Skeletal muscle tissue (tissue), 4 donors: ENCODE measurements around the gene ANKS1B. TPM values are rescaled to one million over a fixed set of nuclear protein-coding genes. Genes with fewer than 3 reads are reported as not detected.

ENCODE experiments used
- H3K27ac ChIP-seq: one replicate; pipeline ENCODE4 v1.7.0; 2013; ENCODE audit warnings: mild to moderate bottlenecking, low read depth, low read length, inconsistent platforms
- H3K27me3 ChIP-seq, 3 donors: one replicate each; pipeline ENCODE4 v1.7.0; 2013; ENCODE audit warnings: low read length in 3 of 3; ENCODE audit not compliant: control insufficient read depth in 3 of 3, insufficient read depth in 3 of 3
- H3K36me3 ChIP-seq, 3 donors: one replicate each; pipeline ENCODE4 v1.7.0; 2013; ENCODE audit warnings: low read length in 3 of 3; ENCODE audit not compliant: control insufficient read depth in 3 of 3, insufficient read depth in 3 of 3
- H3K4me1 ChIP-seq, 3 donors: one replicate each; pipeline ENCODE4 v1.7.0; 2013; ENCODE audit warnings: low read length in 3 of 3, mild to moderate bottlenecking in 3 of 3; ENCODE audit not compliant: control insufficient read depth in 3 of 3, insufficient read depth in 3 of 3
- H3K4me3 ChIP-seq, 3 donors: one replicate each; pipeline ENCODE4 v1.7.0; 2013; ENCODE audit warnings: low read length in 3 of 3
- H3K9ac ChIP-seq, 3 donors: one replicate each; pipeline ENCODE4 v1.7.0; 2013; ENCODE audit warnings: low read length in 3 of 3, mild to moderate bottlenecking in 3 of 3, moderate library complexity in 2 of 3, low read depth in 1 of 3
- H3K9me3 ChIP-seq, 3 donors: one replicate each; pipeline ENCODE4 v1.7.0; 2013; ENCODE audit warnings: low read length in 3 of 3; ENCODE audit not compliant: control insufficient read depth in 3 of 3
- total RNA-seq: library from RNA; depleted of rRNA; stranded (reverse); fragments of >200 nt; gene quantifications from one replicate; pipeline ENCODE4 v1.2.3, GENCODE V29; 2014
- donor health status: Osteomylitis.

Gene ANKS1B
- total RNA-seq, 1 donor from 2014 or later, result 10.4 TPM

DNA sequence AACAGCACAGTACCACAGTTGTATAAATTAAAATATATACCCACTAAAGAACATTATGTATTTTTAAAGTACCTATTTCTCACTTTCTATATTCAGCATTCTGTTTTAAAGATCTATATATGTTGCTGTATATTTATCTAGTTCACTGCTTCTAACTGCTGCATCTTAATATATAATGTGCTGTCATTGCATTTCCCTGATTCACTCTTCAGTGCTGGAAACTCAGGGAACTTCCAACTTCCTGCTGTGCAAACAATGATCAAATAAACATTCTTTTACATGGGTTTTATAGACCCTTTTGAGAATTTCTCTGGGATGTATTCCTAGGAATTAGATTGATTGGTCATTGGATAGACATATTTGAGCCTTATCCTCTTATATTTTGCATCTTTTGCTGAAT, 960.5 kb downstream of the ANKS1B start:
- Histone ChIP-seq H3K4me3 (no peak overlapping the region), H3K27me3 (no peaks in the 10 kb centered on the region), H3K9me3 (no peaks in the 10 kb centered on the region), H3K9ac (no peak overlapping the region), H3K4me1 (no peaks in the 10 kb centered on the region), H3K27ac (no peak overlapping the region), H3K36me3 (no peaks in the 10 kb centered on the region)

DNA sequence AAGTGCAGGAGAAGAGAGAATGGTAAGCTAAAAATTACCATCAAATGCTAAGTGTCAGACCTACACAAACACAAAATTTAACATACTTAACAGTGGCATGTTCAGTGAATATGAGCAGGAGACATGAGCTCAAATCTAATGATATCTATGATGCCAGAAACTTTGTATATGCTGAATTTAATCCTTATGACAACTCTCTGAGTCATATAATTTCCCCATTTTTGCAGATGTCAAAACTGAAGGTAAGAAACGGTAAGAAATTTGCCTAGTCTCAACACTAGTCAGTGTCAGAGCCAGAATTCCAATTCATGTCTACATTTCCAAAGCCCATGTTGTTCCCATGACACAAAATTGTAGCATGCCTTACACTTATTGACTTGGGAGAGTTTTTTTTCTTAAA, 963.9 kb downstream of the ANKS1B start:
- H3K4me3 ChIP-seq, result no peak overlapping the region
- H3K9ac ChIP-seq, result no peak overlapping the region
- H3K4me1 ChIP-seq, result no peaks in the 10 kb centered on the region
- H3K27me3 ChIP-seq, result no peaks in the 10 kb centered on the region
- no peaks in the 10 kb centered on the region for H3K36me3 ChIP-seq
- peaks cover 0 to 1% (median 0%) of the 10 kb centered on the region in 3 donors for H3K9me3 ChIP-seq
- H3K27ac ChIP-seq, result no peak overlapping the region

DNA sequence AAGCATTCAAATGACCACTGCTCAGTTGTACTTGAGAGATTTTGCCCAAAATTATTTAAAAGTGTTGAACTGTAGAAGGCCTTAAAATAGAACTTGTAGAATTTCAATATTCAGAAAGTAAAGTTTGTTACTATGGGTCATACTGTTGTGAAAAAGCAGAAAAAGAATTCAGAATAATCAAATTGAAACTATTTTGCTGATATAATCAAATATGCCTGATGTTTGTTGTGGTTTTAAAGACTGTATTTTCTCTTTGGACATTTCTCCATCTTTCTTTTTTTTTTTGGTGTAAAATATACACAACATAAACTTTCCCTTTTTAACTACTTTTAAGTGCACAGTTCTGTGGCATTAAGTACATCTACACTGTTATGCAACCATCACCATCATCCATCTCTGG, 964.9 kb downstream of the ANKS1B start:
- Histone ChIP-seq H3K4me3 (no peak overlapping the region), H3K9ac (no peak overlapping the region), H3K4me1 (no peaks in the 10 kb centered on the region), H3K9me3 (peaks cover 0 to 1% (median 0%) of the 10 kb centered on the region in 3 donors), H3K27ac (no peak overlapping the region), H3K36me3 (no peaks in the 10 kb centered on the region), H3K27me3 (no peaks in the 10 kb centered on the region)

DNA sequence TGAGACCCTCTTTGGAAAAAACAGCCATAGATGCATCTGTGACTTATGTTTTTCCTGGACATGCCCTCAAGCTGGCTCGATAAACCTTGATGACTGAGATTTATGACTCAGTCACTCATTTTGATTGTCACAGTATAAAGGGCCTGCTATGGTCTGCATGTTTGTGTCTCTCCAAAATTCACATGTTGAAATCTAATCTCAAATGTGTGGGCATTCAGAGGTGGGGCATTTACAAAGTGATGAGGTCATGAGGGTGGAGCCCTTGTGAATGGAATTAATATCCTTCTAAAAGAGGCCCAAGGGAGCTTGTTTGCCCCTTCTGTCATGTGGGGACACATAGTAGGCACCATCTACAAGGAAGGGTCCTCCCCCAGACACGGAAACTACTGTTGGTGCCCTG, 966.8 kb downstream of the ANKS1B start:
- Histone ChIP-seq H3K4me3 (no peak overlapping the region), H3K27me3 (no peaks in the 10 kb centered on the region), H3K27ac (no peak overlapping the region), H3K4me1 (no peaks in the 10 kb centered on the region), H3K36me3 (no peaks in the 10 kb centered on the region), H3K9me3 (peaks cover 0 to 1% (median 0%) of the 10 kb centered on the region in 3 donors), H3K9ac (no peak overlapping the region)

DNA sequence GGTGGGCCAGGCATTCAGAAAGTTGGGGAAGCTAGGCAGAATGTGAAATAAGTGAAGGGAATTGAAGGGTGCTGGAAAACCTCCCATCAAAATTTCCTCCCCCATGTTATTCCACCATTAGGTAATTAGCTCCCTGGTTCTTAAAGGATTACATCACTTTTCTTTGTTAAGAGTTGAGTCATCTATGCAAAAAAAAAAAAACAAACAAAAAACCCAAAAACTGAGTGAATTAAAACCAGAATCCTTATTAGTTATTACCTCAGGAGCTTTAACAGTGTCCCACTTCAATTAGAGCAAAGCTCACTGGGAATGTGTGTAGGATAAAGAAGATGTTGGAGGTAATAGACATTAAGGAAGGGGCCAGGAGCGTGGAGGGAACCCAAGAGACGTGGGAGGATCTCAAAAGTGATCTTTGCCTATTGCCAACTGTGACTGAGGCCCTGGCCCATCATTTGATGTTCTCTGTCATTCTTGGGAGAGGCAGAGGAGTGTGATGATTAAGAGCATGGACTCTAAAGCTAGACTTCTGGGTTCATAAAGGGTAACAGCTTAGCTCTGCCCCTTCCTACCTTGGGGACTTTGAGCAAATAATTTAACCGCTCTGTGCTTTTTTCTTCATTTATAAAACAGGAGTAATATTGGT, 975.0 kb downstream of the ANKS1B start:
- no peaks in the 10 kb centered on the region for H3K36me3 ChIP-seq
- H3K27me3 ChIP-seq, result no peaks in the 10 kb centered on the region
- no peak overlapping the region for H3K27ac ChIP-seq
- no peak overlapping the region for H3K4me3 ChIP-seq
- H3K4me1 ChIP-seq, result no peaks in the 10 kb centered on the region
- H3K9me3 ChIP-seq, result no peaks in the 10 kb centered on the region
- H3K9ac ChIP-seq, result no peak overlapping the region

DNA sequence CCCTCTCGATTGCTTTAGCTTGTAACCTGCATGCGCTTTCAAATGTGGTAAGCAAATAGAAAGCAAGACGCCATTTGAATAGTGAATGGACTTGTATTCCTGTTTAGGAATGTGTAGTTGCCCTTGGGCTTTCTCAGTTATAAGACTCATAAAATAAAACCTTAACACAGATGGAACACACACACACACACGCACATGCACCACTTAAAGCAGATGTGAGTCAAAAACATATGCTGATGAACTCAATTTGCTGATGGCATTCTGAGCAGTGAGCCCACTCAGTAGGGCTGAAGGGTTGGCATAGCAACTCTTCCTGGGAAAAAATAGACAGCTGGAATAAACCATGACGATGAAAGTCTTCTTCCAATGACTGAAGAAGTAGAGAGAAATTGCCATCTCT, 979.1 kb downstream of the ANKS1B start:
- no peaks in the 10 kb centered on the region for H3K4me1 ChIP-seq
- H3K36me3 ChIP-seq, result no peaks in the 10 kb centered on the region
- no peaks in the 10 kb centered on the region for H3K27me3 ChIP-seq
- H3K27ac ChIP-seq, result no peak overlapping the region
- no peaks in the 10 kb centered on the region for H3K9me3 ChIP-seq
- H3K4me3 ChIP-seq, result no peak overlapping the region
- no peak overlapping the region for H3K9ac ChIP-seq

DNA sequence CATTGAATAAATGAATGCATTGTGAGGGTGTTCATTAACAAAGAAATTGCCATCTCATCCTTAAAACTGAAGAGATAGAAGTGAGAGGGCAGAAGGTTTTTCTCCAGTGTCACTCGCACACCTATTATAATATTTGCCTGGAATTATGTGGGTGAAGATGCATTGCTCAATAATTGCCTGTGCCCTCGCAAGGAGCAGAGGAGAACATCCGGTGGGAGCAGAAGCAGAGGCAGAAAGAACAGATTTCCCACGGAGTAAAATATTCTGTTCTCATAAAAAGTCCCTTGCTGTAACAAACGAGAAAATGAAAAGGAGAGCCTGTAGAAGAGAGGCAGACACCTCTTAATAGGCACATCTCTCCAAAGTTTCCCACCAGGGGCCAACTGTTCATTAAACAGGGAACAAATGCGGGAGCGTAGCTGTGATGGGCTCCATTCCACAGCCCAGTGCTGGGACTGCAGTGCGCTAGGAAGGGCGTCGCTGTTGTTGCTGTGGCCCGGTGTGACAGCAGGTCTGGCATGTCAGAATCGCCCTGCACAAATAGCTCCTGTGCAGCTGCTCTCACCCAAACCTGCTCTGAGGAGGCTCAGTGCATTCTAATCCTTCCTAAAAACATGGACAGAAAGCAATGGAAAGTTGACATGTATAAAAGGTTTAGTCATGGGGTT, 979.8 kb downstream of the ANKS1B start:
- no peak overlapping the region for H3K9ac ChIP-seq
- H3K27me3 ChIP-seq, result no peaks in the 10 kb centered on the region
- no peaks in the 10 kb centered on the region for H3K36me3 ChIP-seq
- no peaks in the 10 kb centered on the region for H3K4me1 ChIP-seq
- H3K9me3 ChIP-seq, result no peaks in the 10 kb centered on the region
- no peak overlapping the region for H3K27ac ChIP-seq
- no peak overlapping the region for H3K4me3 ChIP-seq

DNA sequence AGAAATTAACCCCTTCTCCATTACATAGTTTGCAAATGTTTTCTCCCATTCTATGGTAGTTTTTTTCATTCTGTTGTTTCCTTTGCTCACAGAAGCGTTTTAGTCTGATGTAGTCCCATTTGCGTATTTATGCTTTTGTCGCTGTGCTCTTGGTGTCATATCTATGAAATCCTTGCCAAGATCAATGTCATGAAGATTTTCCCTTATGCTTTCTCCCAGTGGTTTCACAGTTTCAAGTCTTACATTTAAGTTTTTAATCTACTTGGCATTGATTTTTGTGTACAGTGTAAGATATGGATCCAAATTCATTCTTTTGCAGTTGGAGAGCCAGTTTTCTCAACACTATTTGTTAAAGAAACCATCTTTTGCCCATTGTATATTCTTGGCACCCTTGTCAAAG, 982.0 kb downstream of the ANKS1B start:
- Histone ChIP-seq H3K27me3 (no peaks in the 10 kb centered on the region), H3K27ac (no peak overlapping the region), H3K4me1 (peaks cover 0 to 3% (median 0%) of the 10 kb centered on the region in 3 donors), H3K9me3 (no peaks in the 10 kb centered on the region), H3K9ac (no peak overlapping the region), H3K36me3 (no peaks in the 10 kb centered on the region), H3K4me3 (no peak overlapping the region)

DNA sequence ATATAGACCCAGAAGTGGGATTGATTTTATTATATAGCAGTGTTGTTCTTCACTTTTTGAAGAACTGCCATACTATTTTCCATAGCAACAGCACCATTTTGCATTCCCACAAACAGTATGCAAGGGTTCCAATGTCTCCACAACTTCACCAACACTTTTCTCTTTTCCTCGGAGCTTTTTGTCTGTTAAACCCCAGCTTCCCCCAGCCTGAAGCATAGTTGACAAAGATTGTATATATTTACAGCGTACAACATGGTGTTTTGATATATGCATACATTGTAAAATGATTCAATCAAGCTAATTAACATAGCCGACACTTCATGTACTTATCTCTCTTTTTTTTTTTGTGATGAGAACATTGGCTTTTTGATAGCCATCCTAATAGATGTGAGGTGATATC, 982.6 kb downstream of the ANKS1B start:
- H3K27me3 ChIP-seq, result no peaks in the 10 kb centered on the region
- no peaks in the 10 kb centered on the region for H3K9me3 ChIP-seq
- H3K4me3 ChIP-seq, result no peak overlapping the region
- no peaks in the 10 kb centered on the region for H3K36me3 ChIP-seq
- peaks cover 0 to 3% (median 0%) of the 10 kb centered on the region in 3 donors for H3K4me1 ChIP-seq
- no peak overlapping the region for H3K27ac ChIP-seq
- H3K9ac ChIP-seq, result no peak overlapping the region

DNA sequence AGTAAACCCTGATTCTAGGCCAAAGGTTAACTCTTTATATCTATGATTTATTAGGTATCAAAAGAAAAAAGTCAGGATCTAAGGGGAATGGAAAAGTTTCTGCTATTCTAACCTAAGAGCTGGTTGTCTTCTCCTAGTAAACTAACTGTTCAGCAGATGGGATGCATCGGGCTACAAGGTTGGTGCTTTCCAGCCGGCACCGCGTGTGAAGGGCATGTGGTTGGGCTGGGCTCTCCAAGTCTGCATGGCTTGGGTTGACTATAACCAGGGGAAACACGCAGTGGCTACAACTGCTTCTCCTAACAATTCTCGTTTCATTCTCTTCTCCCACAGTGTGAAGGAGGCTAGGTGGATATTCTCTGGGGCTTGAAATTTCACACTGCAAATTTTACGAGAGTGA, 985.2 kb downstream of the ANKS1B start:
- Histone ChIP-seq H3K27ac (no peak overlapping the region), H3K4me3 (no peak overlapping the region), H3K9ac (no peak overlapping the region), H3K36me3 (no peaks in the 10 kb centered on the region), H3K9me3 (no peaks in the 10 kb centered on the region), H3K4me1 (peaks cover 0 to 3% (median 0%) of the 10 kb centered on the region in 3 donors), H3K27me3 (no peaks in the 10 kb centered on the region)
